ENCODE results near the gene ASIC2. TPM values are rescaled to one million over a fixed set of nuclear protein-coding genes. Genes with fewer than 3 reads are reported as not detected.

ASIC2 gene
- total RNA-seq, 1 experiment from 2014 or later: 0.74 TPM

GRCh38 chr17:33169580-33170285 lies 123.4 kb downstream of the ASIC2 start:
- H2BK20ac ChIP-seq (ENCODE audit: low read depth, low read length, poor library complexity, severe bottlenecking): no peak overlapping the region
- no peak overlapping the region for H2BK5ac ChIP-seq (ENCODE audit: insufficient read length, low read length)
- H3K79me2 ChIP-seq (ENCODE audit: insufficient read depth, low read length): no peaks in the 10 kb centered on the region
- no peak overlapping the region for H2AK5ac ChIP-seq (ENCODE audit: insufficient read length, low read length)
- H2BK15ac ChIP-seq (ENCODE audit: low read depth, low read length): no peak overlapping the region
- H4K91ac ChIP-seq (ENCODE audit: insufficient read length, low read depth, low read length): no peak overlapping the region
- no peak overlapping the region for H3T11ph ChIP-seq (ENCODE audit: low read length)
- H3K9me3 ChIP-seq (ENCODE audit: control insufficient read depth, low read depth, low read length): no peaks in the 10 kb centered on the region
- H3K4me2 ChIP-seq (ENCODE audit: insufficient read depth, insufficient read length, low read length): no peak overlapping the region
- no peak for TF ChIP-seq CTCF (conservative IDR thresholded peaks at IDR 0.05)
- H3K23ac ChIP-seq (ENCODE audit: insufficient read length, low read depth, low read length): no peak overlapping the region
- no CpG with 5 or more reads among the region's 6 CpGs for WGBS (ENCODE audit: extremely low coverage, insufficient read length, low lambda C conversion rate)
- H3K14ac ChIP-seq (ENCODE audit: insufficient read depth, low read length): no peak overlapping the region
- H4K5ac ChIP-seq (ENCODE audit: insufficient read length, low read depth, low read length): no peak overlapping the region
- no peak overlapping the region for H3K56ac ChIP-seq (ENCODE audit: insufficient read length, low read depth, low read length)
- no peak overlapping the region for H3K18ac ChIP-seq (ENCODE audit: insufficient read length, low read depth, low read length)
- H4K8ac ChIP-seq (replicated peaks; ENCODE audit: insufficient read length, low read depth, low read length): no peak overlapping the region
- H3K9ac ChIP-seq (ENCODE audit: extremely low read depth, insufficient read length, low read length): no peak overlapping the region
- no peaks in the 10 kb centered on the region for H3K9me3 Mint-ChIP-seq
- no peaks in the 10 kb centered on the region for H3K4me1 ChIP-seq (ENCODE audit: insufficient read depth, low read length)
- H3K27me3 ChIP-seq (ENCODE audit: insufficient read depth, low read length): no peaks in the 10 kb centered on the region
- H3K36me3 Mint-ChIP-seq (ENCODE audit: insufficient read depth in 1 of 3, low read depth in 3 of 3): no peaks in the 10 kb centered on the region
- no peak overlapping the region for H2BK120ac ChIP-seq (ENCODE audit: low read depth, low read length, poor library complexity, severe bottlenecking)
- DNase-seq: no peak
- peaks cover 0 to 3% of the 10 kb centered on the region in 2 experiments; a peak in 1 of 4 replicates for H3K4me1 Mint-ChIP-seq
- no peak overlapping the region for H3K27ac ChIP-seq (ENCODE audit: insufficient read length, low read depth, low read length)
- H3K23me2 ChIP-seq (ENCODE audit: insufficient read length, low read depth, low read length, poor library complexity, severe bottlenecking): no peaks in the 10 kb centered on the region
- H4K20me1 ChIP-seq (ENCODE audit: control insufficient read depth, insufficient read depth, insufficient read length): no peaks in the 10 kb centered on the region
- H3K27me3 Mint-ChIP-seq (ENCODE audit: low read depth): peaks cover 53% of the 10 kb centered on the region
- H2BK12ac ChIP-seq (ENCODE audit: insufficient read length, low read depth, low read length): no peak overlapping the region
- H2AFZ ChIP-seq (ENCODE audit: low read length): no peak overlapping the region
- no peak overlapping the region for H3K27ac Mint-ChIP-seq
- no peak overlapping the region for H3K4me3 Mint-ChIP-seq
- no peaks in the 10 kb centered on the region for H3K79me1 ChIP-seq (ENCODE audit: insufficient read depth, low read depth, low read length, poor library complexity, severe bottlenecking)
- H3K4ac ChIP-seq (ENCODE audit: low read depth, low read length): no peak overlapping the region

Data from H9 (cell line).